Activated CD4-positive, CD25-positive, alpha-beta regulatory T cell treated with anti-CD3 and anti-CD28 coated beads, Interleukin-2, amount 50 U/mL, for 16 hours (primary cell): ENCODE data around the gene NPEPPS.

Experiments used
- DNase-seq: peaks from one replicate; pipeline ENCODE4 v3.0.0-alpha.2; 2020; ENCODE audit warnings: low read depth, low spot score

The NPEPPS gene

DNA sequence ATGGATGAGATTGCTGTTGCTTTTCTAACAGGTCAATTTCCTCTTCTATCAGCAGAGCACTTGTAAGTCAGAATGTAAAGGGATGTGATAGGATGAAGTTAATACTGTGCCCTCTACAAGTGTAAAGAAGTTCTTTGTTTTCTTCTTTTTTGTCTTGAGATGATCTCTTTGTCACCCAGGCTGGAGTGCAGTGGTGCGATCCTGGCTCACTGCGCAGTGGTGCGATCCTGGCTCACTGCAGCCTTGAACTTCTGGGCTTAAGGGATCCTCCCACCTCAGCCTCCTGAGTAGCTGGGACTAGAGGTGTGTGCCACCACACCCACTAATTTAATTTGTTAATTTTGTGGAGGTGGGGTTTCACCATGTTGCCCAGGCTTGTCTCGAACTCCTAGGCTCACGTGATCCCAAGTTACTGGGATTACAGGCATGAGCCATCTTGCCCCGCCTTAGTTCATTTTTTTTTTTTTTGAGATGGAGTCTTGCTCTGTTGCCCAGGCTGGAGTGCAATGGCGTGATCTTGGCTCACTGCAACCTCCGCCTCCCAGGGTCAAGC lies 97.2 kb downstream of the NPEPPS start:
- DNase-seq = no peak

GRCh38 chr17:47629826-47630225 lies 98.9 kb downstream of the NPEPPS start:
- DNase-seq = no peak

DNA sequence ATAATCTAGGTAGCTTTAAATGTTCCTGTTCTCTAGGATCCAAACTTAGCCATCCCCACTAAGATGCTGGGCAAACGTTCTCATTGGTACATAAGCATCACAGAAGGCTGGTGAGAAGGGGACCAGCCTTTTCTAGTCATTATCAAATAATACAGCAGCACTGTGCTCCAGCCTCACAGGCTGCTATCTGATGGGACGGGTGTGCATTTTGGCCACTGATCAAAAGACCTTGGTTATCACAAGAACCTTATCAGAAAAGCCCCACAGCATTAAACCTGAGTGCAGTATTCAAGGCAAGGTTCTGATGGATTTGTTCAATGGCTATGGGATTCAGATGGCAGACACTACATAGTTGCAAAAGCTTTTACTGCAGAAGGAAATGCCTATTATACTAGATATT lies 99.7 kb downstream of the NPEPPS start:
- DNase-seq = no peak

DNA sequence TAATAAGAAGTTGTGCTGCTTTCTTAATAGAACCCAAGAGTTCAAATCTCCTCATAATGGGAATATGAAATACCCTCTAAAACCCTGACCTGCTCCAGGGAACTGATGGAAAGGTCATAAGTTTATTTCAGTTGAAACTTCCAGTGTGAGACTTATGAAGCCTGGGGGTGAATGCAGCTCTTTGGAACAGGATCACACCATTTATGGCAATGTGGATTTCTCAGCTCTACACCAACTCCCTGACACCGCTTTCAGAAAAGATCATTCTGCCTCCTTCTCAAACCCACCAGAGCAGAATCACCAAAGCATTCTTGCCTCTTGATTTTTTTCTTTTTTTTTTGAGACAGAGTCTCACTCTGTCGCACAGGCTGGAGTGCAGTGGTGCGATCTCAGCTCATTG lies 102.1 kb downstream of the NPEPPS start:
- no peak for DNase-seq

DNA sequence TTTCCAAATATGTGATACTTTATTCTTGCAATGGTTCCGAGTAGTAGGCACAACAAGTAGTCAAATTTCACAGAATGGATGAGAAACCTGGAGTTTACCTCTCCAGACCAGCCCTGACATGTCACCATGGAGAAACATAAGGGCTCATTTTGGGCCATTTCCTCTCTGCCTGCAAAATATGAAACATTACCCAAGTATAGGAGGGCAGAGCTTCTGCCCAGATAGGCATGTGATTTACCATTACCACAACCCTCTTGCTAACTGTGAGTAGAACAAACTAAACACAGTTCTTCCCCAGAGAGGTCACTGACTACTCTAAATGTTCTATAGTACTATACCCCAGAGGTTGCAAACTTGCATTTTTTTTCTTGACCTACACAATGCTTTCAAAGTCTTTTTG lies 103.1 kb downstream of the NPEPPS start:
- no peak for DNase-seq

- no peak for DNase-seq
Measured at GRCh38 chr17:47634870-47635269, 104.0 kb downstream of the NPEPPS start.

DNA sequence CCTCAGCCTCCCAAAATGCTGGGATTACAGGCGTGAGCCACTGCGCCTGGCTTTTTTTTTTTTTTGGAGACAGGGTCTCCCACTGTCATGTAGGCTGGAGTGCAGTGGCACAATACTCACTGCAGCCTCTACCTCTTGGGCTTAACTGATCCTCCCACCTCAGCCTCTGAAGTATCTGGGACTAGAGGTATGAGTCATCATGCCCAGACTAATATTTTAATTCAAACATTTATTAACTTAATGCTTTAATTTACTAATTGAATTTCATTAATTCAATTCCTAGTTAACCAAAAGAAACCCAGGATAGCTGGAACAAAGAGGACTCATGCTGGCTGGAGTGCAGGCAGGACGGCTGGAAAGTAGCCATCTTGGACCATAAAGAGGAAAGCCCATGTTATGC lies 104.8 kb downstream of the NPEPPS start:
- DNase-seq = no peak

GRCh38 chr17:47636273-47637030 lies 105.5 kb downstream of the NPEPPS start:
- no peak for DNase-seq

DNA sequence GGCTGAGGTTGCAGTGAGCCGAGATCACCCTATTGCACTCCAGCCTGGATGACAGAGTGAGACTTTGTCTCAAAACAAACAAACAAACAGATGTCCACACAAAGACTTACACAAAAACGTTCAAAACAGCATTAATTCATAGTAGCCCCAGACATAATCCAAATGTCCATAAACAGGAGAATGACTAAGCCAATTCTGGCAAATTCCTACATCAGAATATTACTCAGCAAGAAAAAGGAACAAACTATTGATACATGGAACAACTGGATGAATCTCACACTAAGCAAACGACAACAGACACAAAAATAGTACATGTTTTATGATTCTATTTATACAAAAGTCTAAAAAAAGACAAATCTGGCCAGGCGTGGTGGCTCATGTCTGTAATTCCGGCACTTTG lies 108.0 kb downstream of the NPEPPS start:
- DNase-seq = no peak

GRCh38 chr17:47640076-47640475 lies 109.2 kb downstream of the NPEPPS start:
- no peak for DNase-seq

- no peak for DNase-seq
Measured at GRCh38 chr17:47641202-47641601, 110.3 kb downstream of the NPEPPS start.

- no peak for DNase-seq
Measured at GRCh38 chr17:47643116-47643515, 112.2 kb downstream of the NPEPPS start.

GRCh38 chr17:47644324-47644723 lies 113.4 kb downstream of the NPEPPS start:
- DNase-seq = no peak

DNA sequence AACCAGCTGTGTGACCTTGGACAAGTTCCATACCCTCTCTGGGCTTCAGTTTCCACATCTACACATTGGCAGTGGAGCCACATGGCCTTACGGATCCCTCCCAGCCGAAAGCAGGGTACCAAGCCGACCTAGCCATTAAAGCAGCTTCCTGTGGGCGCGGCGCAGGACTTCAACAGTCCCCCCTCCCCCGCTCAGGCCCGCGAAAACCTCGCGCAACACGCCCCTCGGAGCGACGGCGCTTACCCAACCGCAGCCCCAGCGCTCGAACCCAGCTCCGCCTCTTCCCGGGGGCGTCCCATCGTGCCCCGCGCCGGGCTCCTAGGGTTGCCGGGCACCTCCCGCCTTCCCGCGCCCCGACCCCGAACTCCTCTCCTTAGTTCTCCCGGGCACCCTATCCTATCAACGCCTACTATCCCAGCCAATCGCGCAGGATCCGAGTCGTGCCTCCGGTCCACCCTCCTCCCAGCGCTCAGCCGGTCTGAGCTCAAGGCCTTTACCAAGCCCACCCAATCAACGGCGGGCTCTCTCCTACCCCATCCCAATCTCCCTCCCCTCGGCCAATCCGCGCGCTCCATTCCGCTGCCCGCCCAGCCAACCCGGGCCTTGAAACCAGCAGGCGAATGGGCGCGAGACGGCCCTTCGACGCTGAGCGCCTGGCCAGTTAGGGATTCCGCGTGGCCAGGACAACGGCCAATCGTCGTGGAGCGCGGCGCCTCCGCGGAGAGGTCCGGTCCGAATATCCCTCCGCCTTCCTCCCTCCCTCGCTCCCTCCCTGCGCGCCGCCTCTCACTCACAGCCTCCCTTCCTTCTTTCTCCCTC lies 118.5 kb downstream of the NPEPPS start, which contains the start of gene KPNB1:
KPNB1 (plus strand) TSS at position 767 of the 819 bp plus-strand sequence. CDS start 326 bp downstream, outside the sequence.
- DNase-seq = peak; percentile 96

- DNase-seq = peak; percentile 30
Measured at GRCh38 chr17:47649972-47650524, 119.1 kb downstream of the NPEPPS start.

DNA sequence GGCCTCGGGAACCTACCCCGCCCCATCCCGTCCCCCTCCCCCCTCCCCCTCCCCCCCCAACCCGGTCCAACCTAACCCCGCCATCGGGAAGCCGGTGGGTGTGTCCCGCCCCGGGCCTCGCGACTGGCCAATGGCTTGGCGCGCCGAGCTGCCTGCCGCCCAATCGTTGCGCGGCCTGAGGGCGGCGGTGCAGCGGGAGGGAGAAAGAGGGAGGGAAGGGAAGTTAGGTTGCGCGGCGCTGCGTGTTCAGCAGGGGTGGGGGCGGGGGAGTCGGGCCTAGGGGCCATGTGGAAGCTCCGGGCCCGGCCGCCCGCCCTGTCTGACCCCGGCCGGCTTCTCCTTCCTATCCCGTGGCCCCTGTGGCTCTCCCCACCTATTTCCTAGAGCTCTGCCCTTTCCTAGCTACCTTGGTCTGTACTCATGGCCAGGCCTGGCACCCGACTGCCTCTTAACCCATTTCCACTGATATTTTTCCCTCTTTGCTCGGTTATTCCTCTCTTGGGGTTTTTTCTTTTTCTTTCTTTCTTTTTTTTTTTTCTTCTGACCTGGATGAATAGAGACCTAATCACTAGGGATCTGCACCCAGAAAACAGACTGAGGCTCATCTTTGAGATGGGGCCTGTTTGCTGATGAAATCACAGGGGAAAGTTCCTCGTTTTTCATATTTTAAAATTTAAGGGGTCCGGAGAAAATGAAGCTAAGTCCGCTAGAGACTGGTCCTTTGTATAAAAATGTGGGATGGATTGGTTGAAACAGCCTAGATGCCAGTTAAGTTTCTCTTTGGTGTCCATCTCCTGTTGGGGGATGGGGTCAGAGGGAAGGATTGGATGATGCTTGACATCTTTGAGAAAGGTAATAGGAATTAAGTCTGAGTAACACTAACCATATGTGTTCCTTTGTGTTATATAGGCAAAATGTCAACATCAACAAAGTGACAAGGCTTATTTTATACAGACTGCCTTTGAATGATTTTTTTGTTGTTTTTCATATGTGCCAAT lies 119.9 kb downstream of the NPEPPS start:
- peak; percentile 84 for DNase-seq

DNA sequence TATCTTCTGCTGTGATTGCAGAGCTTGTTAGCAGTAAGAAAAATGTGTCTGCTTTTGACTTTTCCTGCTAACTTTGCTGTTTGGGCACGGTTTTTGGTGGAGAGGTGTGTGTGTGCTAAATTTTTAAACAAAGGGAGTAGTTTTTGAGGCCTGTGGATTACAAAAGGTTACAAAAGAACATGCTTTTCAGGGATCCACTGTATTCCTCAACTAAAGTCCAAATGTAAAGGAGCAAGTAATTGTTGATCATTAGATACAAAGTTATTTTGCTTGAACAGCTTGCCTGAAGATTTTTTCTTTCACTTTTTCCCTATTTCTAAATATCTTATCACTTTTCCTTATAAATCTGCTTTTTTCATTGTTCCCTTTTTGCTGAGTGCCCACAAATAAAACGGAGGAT lies 120.8 kb downstream of the NPEPPS start:
- no peak for DNase-seq

- no peak for DNase-seq
Measured at GRCh38 chr17:47652570-47652969, 121.7 kb downstream of the NPEPPS start.

DNA sequence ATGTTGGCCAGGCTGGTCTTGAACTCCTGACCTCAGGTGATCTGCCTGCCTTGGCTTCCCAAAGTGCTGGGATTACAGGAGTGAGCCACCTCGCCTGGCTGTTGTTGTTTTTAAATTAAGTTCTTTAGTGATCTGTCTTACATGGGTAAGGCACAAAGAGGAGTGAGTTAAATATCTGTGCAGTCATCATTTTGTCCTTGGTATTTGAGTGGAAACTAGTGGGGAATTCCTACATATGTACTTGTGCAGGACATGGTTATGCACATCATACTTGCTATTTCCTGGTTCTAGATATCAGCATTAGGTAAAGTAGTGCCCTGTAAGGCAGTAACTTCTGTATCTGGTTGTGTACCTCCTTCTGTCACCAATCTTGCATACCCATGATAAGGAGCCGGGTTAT lies 122.5 kb downstream of the NPEPPS start:
- no peak for DNase-seq

DNA sequence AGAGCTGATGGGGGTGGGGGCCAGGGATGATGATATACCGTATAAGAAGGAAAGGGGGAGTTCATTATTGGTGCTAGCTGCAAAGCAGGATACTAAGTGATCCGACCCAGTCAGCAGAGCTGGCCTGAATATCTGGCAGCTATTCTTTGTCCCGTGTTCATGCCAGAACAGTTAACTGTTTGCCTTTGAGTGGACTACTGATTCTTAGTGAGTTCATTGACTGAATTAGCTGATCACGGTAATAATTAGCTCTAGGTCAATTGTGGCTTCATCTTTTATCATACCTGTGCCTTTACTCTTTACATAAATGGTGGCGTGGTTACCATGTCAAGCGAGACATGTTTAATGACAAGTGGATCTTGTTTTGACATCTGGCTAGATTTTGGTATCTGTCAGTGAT lies 124.1 kb downstream of the NPEPPS start:
- DNase-seq = no peak

DNA sequence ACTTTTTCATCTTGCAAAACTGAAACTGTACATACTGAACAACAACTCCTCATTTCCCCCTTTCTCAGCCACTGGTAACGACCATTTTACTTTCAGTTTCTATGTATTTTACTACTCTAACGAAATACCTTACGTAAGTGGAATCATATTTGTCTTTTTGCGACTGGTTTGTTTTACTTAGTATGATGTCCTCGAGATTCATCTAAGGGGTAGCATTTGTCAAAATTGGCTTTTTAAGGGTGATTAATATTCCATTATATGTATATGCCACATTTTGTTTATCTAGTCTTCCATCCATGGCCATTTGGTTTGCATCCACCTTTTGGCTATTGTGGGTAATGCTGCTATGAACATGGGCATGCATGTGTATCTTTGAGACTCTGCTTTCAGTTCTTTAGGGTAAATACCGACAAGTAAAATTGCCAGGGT lies 129.2 kb downstream of the NPEPPS start:
- DNase-seq = no peak
